DOHH2 (cell line): ENCODE measurements around the gene SPATA18.

Experiments used
- H3F3A ChIP-seq: fragments of 200-600 bp; sonication (generic), shearing (Covaris generic); 2 replicates; pipeline ENCODE4 v1.6.0; 2016; ENCODE audit warnings: antibody characterized with exemption, mild to moderate bottlenecking; ENCODE audit not compliant: control insufficient read depth, insufficient read depth
- H3K27ac ChIP-seq: fragments of 200-600 bp; sonication (generic); 2 replicates; pipeline ENCODE4 v1.5.1; 2014; ENCODE audit warnings: low read depth, mild to moderate bottlenecking, low read length, moderate library complexity
- H3K27me3 ChIP-seq: fragments of 200-600 bp; sonication (generic); 2 replicates; pipeline ENCODE4 v1.6.1; 2014; ENCODE audit warnings: mild to moderate bottlenecking, low read length, mixed read lengths; ENCODE audit not compliant: control insufficient read depth
- H3K36me3 ChIP-seq: fragments of 200-600 bp; sonication (generic); 2 replicates; pipeline ENCODE4 v1.6.1; 2014; ENCODE audit warnings: mild to moderate bottlenecking, low read length, moderate library complexity, mixed read lengths; ENCODE audit not compliant: control insufficient read depth
- H3K4me1 ChIP-seq: fragments of 200-600 bp; sonication (generic); 2 replicates; pipeline ENCODE4 v1.6.1; 2014; ENCODE audit warnings: mild to moderate bottlenecking, low read length, mixed read lengths; ENCODE audit not compliant: control insufficient read depth
- H3K4me2 ChIP-seq: fragments of 200-600 bp; sonication (generic); 2 replicates; pipeline ENCODE4 v1.6.0; 2014; ENCODE audit warnings: mild to moderate bottlenecking, low read length, moderate library complexity
- H3K4me3 ChIP-seq: fragments of 200-600 bp; sonication (generic); 2 replicates; pipeline ENCODE4 v1.5.1; 2014; ENCODE audit warnings: mild to moderate bottlenecking, low read length, mixed read lengths
- H3K79me2 ChIP-seq: fragments of 200-600 bp; sonication (generic); 2 replicates; pipeline ENCODE4 v1.6.1; 2014; ENCODE audit warnings: mild to moderate bottlenecking, low read length, mixed read lengths; ENCODE audit not compliant: control insufficient read depth
- H3K9me2 ChIP-seq: fragments of 200-600 bp; sonication (generic); replicated peaks from 2 replicates; pipeline ENCODE4 v1.6.1; 2014; ENCODE audit warnings: mild to moderate bottlenecking, low read length, mixed read lengths; ENCODE audit not compliant: control insufficient read depth
- H3K9me3 ChIP-seq: fragments of 200-600 bp; sonication (generic); 2 replicates; pipeline ENCODE4 v1.6.1; 2014; ENCODE audit warnings: antibody characterized with exemption, low read length, mixed read lengths; ENCODE audit not compliant: control insufficient read depth, insufficient read depth
- H4K20me1 ChIP-seq: fragments of 200-600 bp; sonication (generic); 2 replicates; pipeline ENCODE4 v1.6.0; 2014; ENCODE audit warnings: low read depth, mild to moderate bottlenecking, antibody characterized with exemption, low read length, moderate library complexity; ENCODE audit not compliant: control insufficient read depth, insufficient read depth
- EZH2phosphoT487 ChIP-seq: fragments of 200-600 bp; sonication (generic); IDR thresholded peaks from 2 replicates; pipeline ENCODE4 v1.6.1; 2017; ENCODE audit warnings: borderline replicate concordance, mild to moderate bottlenecking, antibody characterized with exemption, low read length, moderate library complexity, mixed read lengths
- TF ChIP-seq, protein P1 (sequence below): fragments of 200-600 bp; sonication (generic); IDR thresholded peaks from one replicate; pipeline ENCODE4 v1.5.1; 2014; ENCODE audit warnings: antibody characterized with exemption, mild to moderate bottlenecking, low read depth, low read length; ENCODE audit not compliant: poor library complexity, severe bottlenecking

SPATA18 gene

DNA sequence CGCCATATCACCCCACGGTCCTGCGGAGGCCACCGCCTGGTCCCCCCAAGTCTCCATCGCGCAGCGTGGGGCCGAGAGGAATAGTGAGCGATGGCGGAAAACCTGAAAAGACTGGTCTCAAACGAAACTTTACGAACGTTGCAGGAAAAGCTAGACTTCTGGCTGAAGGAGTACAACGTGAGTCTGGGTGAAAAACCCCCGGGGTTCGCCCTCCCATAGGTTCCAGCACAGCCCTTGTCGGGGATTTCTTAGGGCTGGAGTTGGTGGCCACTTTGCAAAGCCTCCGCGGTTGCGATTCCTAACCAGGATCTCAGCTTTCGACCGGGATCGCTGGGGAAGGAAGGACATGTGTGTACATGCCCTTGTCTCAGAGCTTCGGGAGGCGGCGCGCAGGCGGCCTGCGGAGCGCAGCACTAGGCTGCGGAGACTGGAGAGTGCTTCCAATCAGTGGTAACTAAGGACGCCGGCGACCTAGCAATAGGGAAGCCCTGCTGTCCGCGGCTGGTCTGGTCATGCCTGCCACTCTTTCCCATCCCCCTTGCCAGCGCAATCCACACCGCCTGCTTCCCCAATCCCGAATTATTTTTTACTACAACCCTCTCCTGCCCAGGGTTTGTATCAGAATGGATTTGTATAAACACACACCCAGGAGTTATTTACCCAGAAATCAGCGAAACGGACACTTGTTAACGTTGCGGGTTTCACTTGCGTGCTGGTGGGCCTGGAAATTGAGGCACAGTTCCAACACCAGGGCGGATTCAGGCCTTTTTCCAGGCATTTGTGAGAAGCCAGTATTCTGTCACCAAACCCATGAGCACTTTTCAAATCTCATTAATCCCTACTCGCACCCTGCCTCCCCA is 741 bp downstream of the SPATA18 start:
- H3K27me3 ChIP-seq = peaks cover 9% of the 10 kb centered on the region
- H3F3A ChIP-seq = peaks cover 15% of the 10 kb centered on the region
- H3K9me2 ChIP-seq = no peaks in the 10 kb centered on the region
- peak overlapping the region; percentile 76 for H3K4me2 ChIP-seq
- H3K9me3 ChIP-seq = no peaks in the 10 kb centered on the region
- peak overlapping the region; percentile 20 for H3K27ac ChIP-seq
- H3K4me1 ChIP-seq = peaks cover 33% of the 10 kb centered on the region
- no peaks in the 10 kb centered on the region for H4K20me1 ChIP-seq
- peak overlapping the region; percentile 82 for H3K4me3 ChIP-seq
- no peak for TF ChIP-seq EZH2phosphoT487
- TF ChIP-seq, protein P1, sequence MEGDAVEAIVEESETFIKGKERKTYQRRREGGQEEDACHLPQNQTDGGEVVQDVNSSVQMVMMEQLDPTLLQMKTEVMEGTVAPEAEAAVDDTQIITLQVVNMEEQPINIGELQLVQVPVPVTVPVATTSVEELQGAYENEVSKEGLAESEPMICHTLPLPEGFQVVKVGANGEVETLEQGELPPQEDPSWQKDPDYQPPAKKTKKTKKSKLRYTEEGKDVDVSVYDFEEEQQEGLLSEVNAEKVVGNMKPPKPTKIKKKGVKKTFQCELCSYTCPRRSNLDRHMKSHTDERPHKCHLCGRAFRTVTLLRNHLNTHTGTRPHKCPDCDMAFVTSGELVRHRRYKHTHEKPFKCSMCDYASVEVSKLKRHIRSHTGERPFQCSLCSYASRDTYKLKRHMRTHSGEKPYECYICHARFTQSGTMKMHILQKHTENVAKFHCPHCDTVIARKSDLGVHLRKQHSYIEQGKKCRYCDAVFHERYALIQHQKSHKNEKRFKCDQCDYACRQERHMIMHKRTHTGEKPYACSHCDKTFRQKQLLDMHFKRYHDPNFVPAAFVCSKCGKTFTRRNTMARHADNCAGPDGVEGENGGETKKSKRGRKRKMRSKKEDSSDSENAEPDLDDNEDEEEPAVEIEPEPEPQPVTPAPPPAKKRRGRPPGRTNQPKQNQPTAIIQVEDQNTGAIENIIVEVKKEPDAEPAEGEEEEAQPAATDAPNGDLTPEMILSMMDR = no peak
- H3K79me2 ChIP-seq = no peaks in the 10 kb centered on the region
- H3K36me3 ChIP-seq = no peaks in the 10 kb centered on the region

DNA sequence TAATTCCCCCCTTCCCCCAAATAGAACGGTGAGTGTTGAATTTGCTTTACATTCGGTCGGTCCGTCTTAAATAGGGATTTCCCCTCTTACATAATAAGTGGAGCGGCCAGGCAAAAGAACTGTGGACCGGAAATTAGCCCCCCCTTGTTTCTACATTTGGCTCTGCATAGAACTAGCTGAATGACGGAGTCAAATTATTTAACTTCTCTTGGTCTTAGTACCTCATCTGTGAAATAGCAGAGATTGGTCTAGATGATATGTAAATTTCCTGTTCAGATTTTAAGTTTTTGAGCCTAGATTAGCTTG is 1.3 kb downstream of the SPATA18 start:
- H3K9me2 ChIP-seq = no peaks in the 10 kb centered on the region
- peak overlapping the region; percentile 82 for H3K4me3 ChIP-seq
- peak overlapping the region; percentile 20 for H3K27ac ChIP-seq
- TF ChIP-seq, protein P1 = no peak
- TF ChIP-seq EZH2phosphoT487 = no peak
- H3K27me3 ChIP-seq = peaks cover 9% of the 10 kb centered on the region
- H3K79me2 ChIP-seq = no peaks in the 10 kb centered on the region
- H4K20me1 ChIP-seq = no peaks in the 10 kb centered on the region
- H3K4me2 ChIP-seq = peak overlapping the region; percentile 76
- no peaks in the 10 kb centered on the region for H3K9me3 ChIP-seq
- no peaks in the 10 kb centered on the region for H3K36me3 ChIP-seq
- H3F3A ChIP-seq = peaks cover 15% of the 10 kb centered on the region
- peaks cover 33% of the 10 kb centered on the region for H3K4me1 ChIP-seq

DNA sequence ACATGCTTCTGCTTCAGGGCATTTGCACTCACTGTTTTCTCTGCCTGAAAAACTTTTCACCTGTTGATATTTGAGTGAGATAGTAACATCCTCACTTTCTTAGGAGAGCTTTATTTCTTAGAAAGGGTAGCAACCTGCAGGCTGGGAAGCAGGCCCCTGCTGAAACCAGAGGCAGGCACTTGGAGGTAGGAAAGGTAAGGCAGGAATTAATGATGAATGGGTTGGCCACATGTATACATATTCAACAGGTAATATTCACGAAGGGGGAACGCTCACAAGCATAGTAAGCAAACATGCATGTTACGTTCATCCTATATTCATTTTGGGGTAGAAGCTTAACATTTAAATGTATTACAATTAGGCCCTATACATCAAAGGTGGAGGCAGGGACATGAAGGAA is 3.1 kb downstream of the SPATA18 start:
- Histone ChIP-seq H3K9me3 (no peaks in the 10 kb centered on the region), H3K27ac (no peak overlapping the region), H3K36me3 (no peaks in the 10 kb centered on the region), H3K9me2 (no peaks in the 10 kb centered on the region), H3F3A (peaks cover 15% of the 10 kb centered on the region), H3K4me1 (peaks cover 33% of the 10 kb centered on the region), H3K27me3 (peaks cover 9% of the 10 kb centered on the region), H4K20me1 (no peaks in the 10 kb centered on the region), H3K79me2 (no peaks in the 10 kb centered on the region), H3K4me3 (no peak overlapping the region), H3K4me2 (no peak overlapping the region)
- TF ChIP-seq EZH2phosphoT487 = no peak
- TF ChIP-seq, protein P1 = no peak
